Astrocyte of the spinal cord (primary cell): ENCODE data around the gene WNT7B.
A peak's percentile ranks its signal among the peaks of the same experiment; 100 is the strongest.

ENCODE experiments used
- DNase-seq: peaks from one replicate; pipeline ENCODE4 v3.0.0; 2011; ENCODE audit warnings: low read depth, low spot score
- H3K4me3 ChIP-seq: 2 replicates; pipeline ENCODE4 v1.5.1; 2011; ENCODE audit warnings: low read depth, mild to moderate bottlenecking, low read length, moderate library complexity
- in situ Hi-C: cut with HindIII; loops from 2 replicates; pipeline ENCODE4 v1.10.0; 2017; ENCODE audit warnings: low sequenced_read_pairs
- TF ChIP-seq, protein P1 (sequence below): IDR thresholded peaks from 2 replicates; pipeline ENCODE4 v1.5.1; 2012; ENCODE audit warnings: low read depth, mild to moderate bottlenecking, low read length, inconsistent platforms

Gene WNT7B

DNA sequence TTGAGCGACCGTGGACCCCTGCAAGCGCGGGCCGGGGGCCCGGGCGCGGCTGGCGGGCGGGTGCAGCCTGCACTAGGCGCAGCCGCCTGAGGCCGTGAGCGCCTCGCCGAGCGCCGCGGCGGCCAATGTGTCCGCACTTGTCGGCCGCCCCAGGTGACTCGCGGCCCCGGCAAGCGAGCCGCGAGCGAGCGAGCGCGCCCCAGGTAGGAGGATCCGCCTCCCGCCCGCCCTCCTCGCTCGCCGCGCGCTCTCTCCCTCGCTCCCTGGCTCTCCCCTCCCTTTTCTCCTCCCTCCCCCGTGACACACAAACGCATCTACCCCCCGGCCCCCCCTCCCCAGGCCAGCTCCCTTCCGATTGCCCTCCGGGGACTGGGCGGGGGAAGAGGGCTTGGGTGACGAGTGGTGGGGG is at the start of gene WNT7B:
Gene WNT7B, minus strand, starts transcription at position 160 of the 409 bp plus-strand sequence. CDS start 408 bp downstream, outside the sequence.
- DNase-seq, result no peak
- in situ Hi-C loops, result no loop called here
- TF ChIP-seq, protein P1, sequence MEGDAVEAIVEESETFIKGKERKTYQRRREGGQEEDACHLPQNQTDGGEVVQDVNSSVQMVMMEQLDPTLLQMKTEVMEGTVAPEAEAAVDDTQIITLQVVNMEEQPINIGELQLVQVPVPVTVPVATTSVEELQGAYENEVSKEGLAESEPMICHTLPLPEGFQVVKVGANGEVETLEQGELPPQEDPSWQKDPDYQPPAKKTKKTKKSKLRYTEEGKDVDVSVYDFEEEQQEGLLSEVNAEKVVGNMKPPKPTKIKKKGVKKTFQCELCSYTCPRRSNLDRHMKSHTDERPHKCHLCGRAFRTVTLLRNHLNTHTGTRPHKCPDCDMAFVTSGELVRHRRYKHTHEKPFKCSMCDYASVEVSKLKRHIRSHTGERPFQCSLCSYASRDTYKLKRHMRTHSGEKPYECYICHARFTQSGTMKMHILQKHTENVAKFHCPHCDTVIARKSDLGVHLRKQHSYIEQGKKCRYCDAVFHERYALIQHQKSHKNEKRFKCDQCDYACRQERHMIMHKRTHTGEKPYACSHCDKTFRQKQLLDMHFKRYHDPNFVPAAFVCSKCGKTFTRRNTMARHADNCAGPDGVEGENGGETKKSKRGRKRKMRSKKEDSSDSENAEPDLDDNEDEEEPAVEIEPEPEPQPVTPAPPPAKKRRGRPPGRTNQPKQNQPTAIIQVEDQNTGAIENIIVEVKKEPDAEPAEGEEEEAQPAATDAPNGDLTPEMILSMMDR, result no peak
- peak within 1 kb of the TSS; percentile 27 for H3K4me3 ChIP-seq

- in situ Hi-C loops, result no loop called here
- DNase-seq, result no peak
- H3K4me3 ChIP-seq, result no peak overlapping the region
- TF ChIP-seq, protein P1, result no peak
Observed at GRCh38 chr22:46025973-46026898, 49.3 kb upstream of the WNT7B start.

GRCh38 chr22:46025225-46025972 is 48.4 kb upstream of the WNT7B start:
- TF ChIP-seq, protein P1, result no peak
- H3K4me3 ChIP-seq, result no peak overlapping the region
- no peak for DNase-seq
- in situ Hi-C loops, result no loop called here

DNA sequence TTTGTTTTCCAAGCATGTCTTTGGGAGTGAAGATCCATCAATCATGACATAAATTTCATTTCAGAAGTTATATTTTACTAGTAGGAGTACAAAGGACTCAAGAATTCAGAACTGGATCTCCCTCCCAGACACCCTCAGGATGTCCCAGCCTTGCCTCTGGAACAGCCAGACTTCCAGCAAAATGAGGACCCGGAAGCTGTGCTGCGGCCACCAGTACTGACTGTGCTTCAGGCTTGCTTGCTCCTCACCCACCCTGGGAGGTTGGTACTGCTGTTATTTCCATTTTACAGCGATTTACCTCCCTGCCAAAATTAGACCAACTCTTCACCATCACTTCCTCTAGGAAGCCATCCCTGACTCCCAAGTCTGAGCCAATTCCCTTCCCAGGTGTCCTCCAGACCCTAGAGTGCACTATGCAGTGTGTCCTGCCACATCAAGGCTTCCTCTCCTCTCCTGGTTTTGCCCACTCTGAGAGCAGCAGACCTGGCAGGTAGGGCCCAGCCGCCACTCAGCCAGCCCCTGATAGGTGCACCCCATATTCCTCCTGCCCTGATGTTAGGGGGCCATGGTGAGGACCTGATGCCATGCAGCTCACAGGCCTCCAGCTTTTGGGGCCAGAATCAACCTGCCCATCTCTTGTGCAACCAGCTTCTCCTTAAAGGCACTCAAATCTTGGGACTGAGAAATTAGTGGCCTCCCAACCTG is 47.3 kb upstream of the WNT7B start:
- no peak overlapping the region for H3K4me3 ChIP-seq
- TF ChIP-seq, protein P1, result no peak
- DNase-seq, result no peak
- in situ Hi-C loops, result no loop called here

- peak; percentile 78 for DNase-seq
- H3K4me3 ChIP-seq, result no peak overlapping the region
- in situ Hi-C loops, result no loop called here
- TF ChIP-seq, protein P1, result no peak
Observed at GRCh38 chr22:46023558-46023981, 46.6 kb upstream of the WNT7B start.

DNA sequence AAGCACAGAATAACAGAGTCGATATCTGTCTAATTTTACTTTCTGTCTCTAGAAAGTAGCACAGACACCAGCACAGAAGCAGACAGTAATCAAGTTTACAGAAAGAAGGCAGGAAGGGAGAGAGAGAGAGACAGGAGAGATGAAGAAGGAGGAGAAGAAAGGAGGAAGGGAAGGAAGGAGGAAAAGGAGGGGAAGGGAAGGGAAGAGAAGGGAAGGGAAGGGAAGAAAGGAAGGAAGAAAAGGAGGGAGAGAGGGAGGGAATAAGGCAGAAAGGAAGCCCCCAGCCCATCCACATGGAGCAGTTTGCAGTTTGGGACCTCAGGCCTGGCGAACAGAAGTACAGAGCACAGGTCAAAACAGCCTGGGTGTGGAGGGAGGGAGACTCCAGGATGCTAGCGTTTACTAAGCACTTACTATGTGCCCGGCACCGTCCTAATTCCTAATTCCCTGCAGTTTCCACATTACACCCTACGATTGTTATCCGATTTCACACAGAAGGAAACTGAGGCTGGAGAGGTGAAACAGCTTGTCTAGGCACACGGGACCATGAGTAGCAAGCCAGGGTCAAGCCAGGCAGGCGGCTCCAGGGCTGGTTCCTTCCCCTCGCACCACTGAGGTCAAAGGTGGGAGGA is 46.0 kb upstream of the WNT7B start:
- no peak overlapping the region for H3K4me3 ChIP-seq
- no peak for DNase-seq
- TF ChIP-seq, protein P1, result no peak
- in situ Hi-C loops, result no loop called here
